NCI-H2081 (cell line): Measurements from ENCODE around the gene HOXA1.

Source experiments
- DNase-seq, 2 experiments: peaks; one replicate each; lab custom pipeline; 2025; lab: John Stamatoyannopoulos, UW

Gene HOXA1

GRCh38 chr7:27131390-27131819 lies 35.6 kb upstream of the HOXA1 start:
- DNase-seq: no peak

GRCh38 chr7:27130540-27131389 lies 35.0 kb upstream of the HOXA1 start, which contains the start of gene HOXA4:
HOXA4 (minus strand) TSS chr7:27130757; CDS start chr7:27130733, 24 bp downstream.
- peak; percentile 56 to 70 for DNase-seq

GRCh38 chr7:27129729-27130539 lies 34.1 kb upstream of the HOXA1 start:
- DNase-seq: peak in 1 of 2 experiments; percentile 45

DNA sequence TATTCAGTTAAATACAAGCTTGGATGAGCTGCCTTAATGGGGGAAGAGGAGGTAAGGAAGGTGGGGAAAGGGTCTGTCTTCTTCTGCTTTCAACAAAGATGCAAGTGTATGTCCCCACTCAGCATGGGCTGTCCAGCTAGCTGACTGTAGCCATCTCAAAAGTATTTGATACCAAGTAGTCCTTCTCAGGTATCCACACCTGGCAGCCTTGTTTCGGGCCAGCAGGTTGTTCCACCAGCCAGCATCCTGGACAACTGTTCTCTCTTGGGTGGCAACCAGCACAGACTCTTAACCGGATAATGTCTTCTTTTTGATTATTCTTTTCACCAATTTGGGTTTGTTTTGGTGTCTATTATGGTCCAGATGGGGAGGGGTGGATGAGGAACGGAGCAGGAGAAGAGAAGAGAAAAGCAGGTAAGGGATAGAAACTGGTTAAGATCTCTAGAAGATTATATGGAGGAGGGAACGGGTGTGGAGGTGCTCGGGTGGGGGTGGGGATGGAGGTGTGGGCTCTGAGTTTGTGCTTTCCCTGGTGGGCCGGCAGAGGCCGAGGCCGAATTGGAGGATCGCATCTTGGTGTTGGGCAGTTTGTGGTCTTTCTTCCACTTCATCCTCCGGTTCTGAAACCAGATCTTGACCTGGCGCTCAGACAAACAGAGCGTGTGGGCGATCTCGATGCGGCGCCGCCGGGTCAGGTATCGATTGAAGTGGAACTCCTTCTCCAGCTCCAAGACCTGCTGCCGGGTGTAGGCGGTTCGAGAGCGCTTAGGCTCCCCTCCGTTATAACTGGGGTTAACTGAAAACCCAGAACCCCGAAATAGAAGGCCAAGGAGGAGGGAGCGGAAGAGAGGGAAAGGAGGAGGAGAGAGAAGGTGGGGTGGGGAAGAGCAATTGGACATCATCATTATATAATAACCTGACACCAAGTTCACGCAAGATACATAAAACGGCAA lies 33.3 kb upstream of the HOXA1 start:
- DNase-seq: no peak

- no peak for DNase-seq
Measured at GRCh38 chr7:27128034-27128433, 32.2 kb upstream of the HOXA1 start.

- no peak for DNase-seq
Measured at GRCh38 chr7:27126596-27127327, 31.0 kb upstream of the HOXA1 start.

- DNase-seq: no peak
Measured at GRCh38 chr7:27125986-27126394, 30.2 kb upstream of the HOXA1 start.

GRCh38 chr7:27124902-27125689 lies 29.3 kb upstream of the HOXA1 start:
- DNase-seq: no peak

DNA sequence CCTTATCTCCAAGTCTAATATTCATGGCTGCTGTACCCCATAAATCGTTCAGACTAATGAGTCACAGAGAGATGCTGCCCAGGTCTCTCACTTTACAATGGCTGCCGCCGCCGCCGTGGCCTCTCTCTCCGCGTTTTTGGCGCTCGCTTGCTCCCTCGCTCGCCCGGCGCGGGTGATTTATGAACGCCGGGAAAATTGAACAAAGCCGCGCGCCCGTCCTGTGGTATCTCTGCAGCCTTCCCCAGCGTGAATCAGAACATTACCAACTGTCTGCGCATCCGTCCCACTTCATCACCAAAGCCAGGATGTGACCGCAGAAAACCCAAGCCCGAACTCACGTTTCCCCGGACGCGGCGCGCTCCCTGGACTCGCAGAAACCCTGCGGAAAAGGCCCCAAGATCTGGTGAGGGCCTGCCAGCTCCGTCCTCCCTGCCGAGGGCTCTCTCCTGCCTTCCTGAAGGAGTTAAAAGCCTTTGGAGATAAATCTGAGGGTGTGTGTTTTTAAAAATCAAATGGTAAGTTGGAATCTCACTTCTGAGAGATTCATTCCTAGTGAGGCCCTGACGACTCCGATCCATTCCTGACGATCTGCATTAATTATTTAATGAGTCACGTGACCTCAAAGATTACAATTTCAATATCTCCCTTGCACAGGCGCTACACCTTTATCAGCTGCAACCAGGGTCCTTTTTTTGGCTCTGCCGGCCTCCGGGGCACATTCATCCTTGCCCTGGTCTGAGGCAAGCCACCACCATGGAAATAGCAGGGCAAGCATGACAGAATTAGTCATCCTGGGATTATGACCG lies 28.5 kb upstream of the HOXA1 start:
- DNase-seq: no peak

GRCh38 chr7:27123477-27124053 lies 27.8 kb upstream of the HOXA1 start:
- no peak for DNase-seq

DNA sequence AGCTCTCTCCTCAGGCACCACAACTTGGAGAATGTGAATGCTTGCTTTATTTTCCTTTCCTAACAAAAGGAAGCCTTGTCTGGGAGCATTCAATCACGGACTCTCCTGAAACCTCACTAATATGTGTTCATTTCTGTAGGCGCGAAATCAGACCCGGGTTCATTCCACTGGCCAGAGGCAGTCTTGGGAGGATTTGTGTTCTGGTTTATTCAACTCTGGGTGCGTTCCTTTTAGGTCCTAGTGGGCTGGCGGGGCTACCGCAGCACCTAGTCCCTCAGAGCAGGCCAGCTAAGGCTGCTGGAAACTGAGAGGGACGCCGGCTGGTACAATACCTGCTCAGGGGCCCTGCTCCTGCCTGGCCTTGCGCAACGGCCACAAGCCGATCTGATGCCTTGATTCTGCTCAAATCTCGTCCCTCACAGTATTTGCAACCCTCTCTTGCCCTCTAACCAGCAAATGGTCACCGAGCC lies 27.2 kb upstream of the HOXA1 start:
- no peak for DNase-seq

DNA sequence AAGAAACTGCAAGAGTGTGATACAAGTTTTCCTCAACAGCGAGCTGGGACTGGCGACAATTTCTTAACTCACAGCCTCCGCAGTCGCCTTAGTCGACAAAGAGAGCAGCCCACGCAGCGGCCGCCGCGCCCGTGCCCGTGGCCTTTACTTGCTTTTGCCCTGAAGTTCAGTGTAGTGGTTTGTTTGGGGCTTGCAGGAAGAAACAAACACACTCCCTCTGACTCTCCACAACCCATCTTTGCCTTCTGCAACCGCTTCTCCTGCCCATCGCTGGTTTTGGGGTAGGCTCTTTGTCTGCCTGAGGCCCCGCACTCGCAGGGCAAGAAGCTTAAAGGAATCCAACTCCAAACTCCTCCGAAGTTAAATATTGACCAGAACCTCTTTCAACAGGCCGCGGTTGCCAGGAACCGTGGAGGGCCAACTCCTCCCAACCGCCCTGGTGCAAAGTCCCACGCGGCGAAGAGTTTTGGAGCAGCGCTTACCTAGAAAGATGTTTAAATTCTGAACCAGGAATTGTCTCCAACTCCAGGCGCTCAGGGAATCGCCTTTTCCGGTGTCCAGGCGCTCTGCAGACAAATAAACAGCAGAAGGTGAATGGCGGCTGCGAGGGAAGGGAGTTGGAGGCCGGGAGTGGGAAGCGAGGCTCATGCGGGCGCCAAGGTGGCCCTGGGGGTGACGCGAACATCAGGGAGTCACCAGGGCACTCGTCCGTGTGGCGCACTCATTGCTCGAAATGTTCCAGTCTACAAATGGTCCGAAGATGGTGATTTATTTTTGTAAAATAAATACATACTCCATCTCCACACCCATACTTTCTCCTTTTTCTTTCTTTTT lies 26.5 kb upstream of the HOXA1 start:
- no peak for DNase-seq

DNA sequence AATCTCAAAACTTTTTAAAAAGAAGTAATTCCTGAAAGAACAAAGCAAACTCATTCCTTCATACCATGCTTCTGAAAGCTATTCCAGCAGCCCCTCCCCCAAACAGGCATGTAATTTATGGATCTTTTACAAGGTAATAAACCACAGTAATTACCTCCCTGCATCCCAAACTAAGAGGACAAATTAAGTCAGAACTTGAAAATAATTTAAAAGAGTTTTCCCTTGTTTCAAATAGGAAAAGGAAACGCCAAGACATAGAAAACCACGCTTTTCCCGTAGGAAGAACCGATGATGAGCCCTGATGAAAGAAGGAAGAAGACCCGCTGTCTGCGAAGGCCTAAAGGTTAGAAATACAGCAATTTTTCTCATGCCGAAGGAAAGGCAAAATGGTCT lies 25.9 kb upstream of the HOXA1 start:
- no peak for DNase-seq

- DNase-seq: no peak
Measured at GRCh38 chr7:27119412-27119911, 23.7 kb upstream of the HOXA1 start.

DNA sequence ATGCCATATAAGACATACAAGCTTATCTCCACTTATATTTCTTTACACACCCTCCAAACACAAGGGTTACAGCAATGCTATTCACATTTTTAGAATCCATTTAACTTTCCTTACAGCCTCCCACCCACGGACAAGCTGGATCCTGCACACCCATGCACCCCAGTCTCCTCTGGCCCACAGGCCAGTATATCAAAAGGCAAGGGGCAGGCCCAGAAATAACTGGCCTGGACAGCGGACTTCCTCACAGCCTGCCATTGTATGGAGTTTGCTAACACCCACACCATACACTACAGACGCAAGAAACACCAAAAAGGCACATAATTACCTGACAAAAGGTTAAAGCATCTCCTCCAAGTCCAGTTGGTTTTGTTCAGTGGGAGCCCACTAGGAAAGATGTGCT lies 22.8 kb upstream of the HOXA1 start:
- no peak for DNase-seq

DNA sequence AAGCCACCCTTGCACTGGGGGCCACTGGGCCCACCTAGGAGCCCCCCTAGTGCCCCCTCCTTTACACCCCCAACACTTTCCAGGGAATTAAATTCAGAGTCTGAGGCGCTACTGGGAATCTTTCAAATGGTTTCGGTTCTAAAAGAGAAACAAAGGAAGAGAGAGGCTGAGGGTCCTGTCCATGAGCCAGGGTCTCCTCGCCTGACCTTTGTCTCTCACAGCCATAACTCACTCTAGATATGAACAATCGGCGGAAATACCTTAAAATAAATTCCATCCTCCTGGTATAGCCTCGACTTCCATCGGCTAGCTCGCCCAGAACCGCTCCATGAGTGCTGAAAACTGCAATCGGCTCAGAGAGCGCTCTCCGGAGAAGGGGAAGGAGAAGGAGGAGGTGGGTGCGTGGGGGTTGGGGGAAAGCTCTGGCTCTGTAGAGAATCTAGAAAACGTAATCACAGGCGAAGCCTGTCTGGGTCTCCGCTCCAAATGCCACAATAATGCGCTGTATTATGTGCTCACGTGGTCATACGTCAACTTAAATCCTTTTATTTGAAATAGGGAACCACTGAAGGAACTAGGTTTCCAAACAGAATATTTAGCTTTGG lies 22.2 kb upstream of the HOXA1 start:
- no peak for DNase-seq
